Measurements from ENCODE around the gene SEC14L6.

DNA sequence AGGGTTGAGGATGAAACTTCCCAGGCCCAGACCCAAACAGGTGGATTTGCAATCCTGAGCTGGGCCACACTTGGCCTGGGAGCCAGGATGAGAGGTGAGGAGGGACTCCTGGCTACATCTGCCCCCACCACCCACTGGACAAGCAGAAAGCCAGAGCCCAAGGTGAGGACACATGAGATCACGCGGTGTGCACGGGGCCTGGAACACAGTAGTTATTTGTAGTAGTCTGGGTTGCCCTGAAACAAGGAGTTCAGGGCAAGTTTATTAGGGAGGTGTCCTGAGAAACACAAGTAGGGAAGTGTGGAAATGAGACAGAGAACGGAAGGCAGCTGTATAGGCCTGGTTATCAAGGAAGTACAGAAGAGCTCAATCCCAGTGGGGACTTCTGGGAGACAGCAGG lies 647 bp upstream of the SEC14L6 start:
- TF ChIP-seq ZNF70 (CRISPR knock-in tag; IDR thresholded peaks at IDR 0.05) (no peak), ZFP3 (CRISPR knock-in tag; IDR thresholded peaks at IDR 0.05) (no peak), RARB (CRISPR knock-in tag; IDR thresholded peaks at IDR 0.05) (no peak), PPARA (CRISPR knock-in tag; IDR thresholded peaks at IDR 0.05; ENCODE audit: borderline replicate concordance) (no peak)
- TF ChIP-seq, protein P1, sequence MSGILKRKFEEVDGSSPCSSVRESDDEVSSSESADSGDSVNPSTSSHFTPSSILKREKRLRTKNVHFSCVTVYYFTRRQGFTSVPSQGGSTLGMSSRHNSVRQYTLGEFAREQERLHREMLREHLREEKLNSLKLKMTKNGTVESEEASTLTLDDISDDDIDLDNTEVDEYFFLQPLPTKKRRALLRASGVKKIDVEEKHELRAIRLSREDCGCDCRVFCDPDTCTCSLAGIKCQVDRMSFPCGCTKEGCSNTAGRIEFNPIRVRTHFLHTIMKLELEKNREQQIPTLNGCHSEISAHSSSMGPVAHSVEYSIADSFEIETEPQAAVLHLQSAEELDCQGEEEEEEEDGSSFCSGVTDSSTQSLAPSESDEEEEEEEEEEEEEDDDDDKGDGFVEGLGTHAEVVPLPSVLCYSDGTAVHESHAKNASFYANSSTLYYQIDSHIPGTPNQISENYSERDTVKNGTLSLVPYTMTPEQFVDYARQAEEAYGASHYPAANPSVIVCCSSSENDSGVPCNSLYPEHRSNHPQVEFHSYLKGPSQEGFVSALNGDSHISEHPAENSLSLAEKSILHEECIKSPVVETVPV (CRISPR knock-in tag; IDR thresholded peaks at IDR 0.05), result no peak
- TF ChIP-seq, protein P2, sequence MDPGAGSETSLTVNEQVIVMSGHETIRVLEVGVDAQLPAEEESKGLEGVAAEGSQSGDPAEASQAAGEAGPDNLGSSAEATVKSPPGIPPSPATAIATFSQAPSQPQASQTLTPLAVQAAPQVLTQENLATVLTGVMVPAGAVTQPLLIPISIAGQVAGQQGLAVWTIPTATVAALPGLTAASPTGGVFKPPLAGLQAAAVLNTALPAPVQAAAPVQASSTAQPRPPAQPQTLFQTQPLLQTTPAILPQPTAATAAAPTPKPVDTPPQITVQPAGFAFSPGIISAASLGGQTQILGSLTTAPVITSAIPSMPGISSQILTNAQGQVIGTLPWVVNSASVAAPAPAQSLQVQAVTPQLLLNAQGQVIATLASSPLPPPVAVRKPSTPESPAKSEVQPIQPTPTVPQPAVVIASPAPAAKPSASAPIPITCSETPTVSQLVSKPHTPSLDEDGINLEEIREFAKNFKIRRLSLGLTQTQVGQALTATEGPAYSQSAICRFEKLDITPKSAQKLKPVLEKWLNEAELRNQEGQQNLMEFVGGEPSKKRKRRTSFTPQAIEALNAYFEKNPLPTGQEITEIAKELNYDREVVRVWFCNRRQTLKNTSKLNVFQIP (CRISPR knock-in tag; IDR thresholded peaks at IDR 0.05; ENCODE audit: borderline replicate concordance, low read depth), result no peak
- TF ChIP-seq, protein P3, sequence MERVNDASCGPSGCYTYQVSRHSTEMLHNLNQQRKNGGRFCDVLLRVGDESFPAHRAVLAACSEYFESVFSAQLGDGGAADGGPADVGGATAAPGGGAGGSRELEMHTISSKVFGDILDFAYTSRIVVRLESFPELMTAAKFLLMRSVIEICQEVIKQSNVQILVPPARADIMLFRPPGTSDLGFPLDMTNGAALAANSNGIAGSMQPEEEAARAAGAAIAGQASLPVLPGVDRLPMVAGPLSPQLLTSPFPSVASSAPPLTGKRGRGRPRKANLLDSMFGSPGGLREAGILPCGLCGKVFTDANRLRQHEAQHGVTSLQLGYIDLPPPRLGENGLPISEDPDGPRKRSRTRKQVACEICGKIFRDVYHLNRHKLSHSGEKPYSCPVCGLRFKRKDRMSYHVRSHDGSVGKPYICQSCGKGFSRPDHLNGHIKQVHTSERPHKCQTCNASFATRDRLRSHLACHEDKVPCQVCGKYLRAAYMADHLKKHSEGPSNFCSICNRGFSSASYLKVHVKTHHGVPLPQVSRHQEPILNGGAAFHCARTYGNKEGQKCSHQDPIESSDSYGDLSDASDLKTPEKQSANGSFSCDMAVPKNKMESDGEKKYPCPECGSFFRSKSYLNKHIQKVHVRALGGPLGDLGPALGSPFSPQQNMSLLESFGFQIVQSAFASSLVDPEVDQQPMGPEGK (CRISPR knock-in tag; IDR thresholded peaks at IDR 0.05; ENCODE audit: borderline replicate concordance), result no peak
